H9 (cell line): ENCODE results near the gene SCAF11. TPM values are rescaled to one million over a fixed set of nuclear protein-coding genes. Genes with fewer than 3 reads are reported as not detected.

Experiments
- DNase-seq: peaks from one replicate; pipeline ENCODE4 v3.0.0-alpha.2; 2017
- H2AFZ ChIP-seq: one replicate; pipeline ENCODE4 v1.6.1; 2013; ENCODE audit warnings: mild to moderate bottlenecking, low read length, control low read depth, moderate library complexity
- H2AK5ac ChIP-seq: 2 replicates; pipeline ENCODE4 v1.6.1; 2013; ENCODE audit warnings: low read length, control low read depth, mixed read lengths; ENCODE audit not compliant: insufficient read length
- H2BK120ac ChIP-seq: one replicate; pipeline ENCODE4 v1.6.1; 2013; ENCODE audit warnings: low read depth, mild to moderate bottlenecking, low read length, control low read depth, inconsistent platforms; ENCODE audit not compliant: poor library complexity, severe bottlenecking
- H2BK12ac ChIP-seq: 2 replicates; pipeline ENCODE4 v1.6.1; 2013; ENCODE audit warnings: low read length, control low read depth, mixed read lengths, low read depth; ENCODE audit not compliant: insufficient read length
- H2BK15ac ChIP-seq: 2 replicates; pipeline ENCODE4 v1.6.1; 2013; ENCODE audit warnings: low read depth, low read length, control low read depth
- H2BK20ac ChIP-seq: one replicate; pipeline ENCODE4 v1.6.1; 2013; ENCODE audit warnings: low read depth, mild to moderate bottlenecking, low read length, control low read depth, inconsistent platforms; ENCODE audit not compliant: poor library complexity, severe bottlenecking
- H2BK5ac ChIP-seq: 2 replicates; pipeline ENCODE4 v1.6.1; 2013; ENCODE audit warnings: low read length, control low read depth, mixed read lengths; ENCODE audit not compliant: insufficient read length
- H3K14ac ChIP-seq: 2 replicates; pipeline ENCODE4 v1.6.1; 2013; ENCODE audit warnings: low read length, control low read depth; ENCODE audit not compliant: insufficient read depth
- H3K18ac ChIP-seq: 2 replicates; pipeline ENCODE4 v1.6.1; 2013; ENCODE audit warnings: low read depth, mild to moderate bottlenecking, mixed read lengths, low read length, control low read depth; ENCODE audit not compliant: insufficient read length
- H3K23ac ChIP-seq: 2 replicates; pipeline ENCODE4 v1.6.1; 2013; ENCODE audit warnings: low read length, control low read depth, mixed read lengths, low read depth; ENCODE audit not compliant: insufficient read length
- H3K23me2 ChIP-seq: 2 replicates; pipeline ENCODE4 v1.6.1; 2013; ENCODE audit warnings: low read depth, mild to moderate bottlenecking, mixed read lengths, low read length, control low read depth; ENCODE audit not compliant: insufficient read length, poor library complexity, severe bottlenecking
- H3K27ac ChIP-seq: 2 replicates; pipeline ENCODE4 v1.5.1; 2013; ENCODE audit warnings: low read length, control low read depth, mixed read lengths, low read depth; ENCODE audit not compliant: insufficient read length
- H3K27me3 ChIP-seq: 2 replicates; pipeline ENCODE4 v1.6.1; 2013; ENCODE audit warnings: low read length, control low read depth, inconsistent platforms; ENCODE audit not compliant: insufficient read depth
- H3K4ac ChIP-seq: 2 replicates; pipeline ENCODE4 v1.6.1; 2013; ENCODE audit warnings: low read depth, mild to moderate bottlenecking, control low read depth, inconsistent platforms, low read length, moderate library complexity
- H3K4me1 ChIP-seq: 2 replicates; pipeline ENCODE4 v1.6.1; 2013; ENCODE audit warnings: low read length, control low read depth, inconsistent platforms; ENCODE audit not compliant: insufficient read depth
- H3K4me2 ChIP-seq: 2 replicates; pipeline ENCODE4 v1.6.1; 2013; ENCODE audit warnings: low read length, control low read depth, mixed read lengths; ENCODE audit not compliant: insufficient read length, insufficient read depth
- H3K56ac ChIP-seq: 2 replicates; pipeline ENCODE4 v1.6.1; 2013; ENCODE audit warnings: low read depth, mild to moderate bottlenecking, mixed read lengths, low read length, control low read depth; ENCODE audit not compliant: insufficient read length
- H3K79me1 ChIP-seq: 2 replicates; pipeline ENCODE4 v1.6.1; 2013; ENCODE audit warnings: low read depth, mild to moderate bottlenecking, moderate library complexity, low read length, control low read depth, inconsistent platforms; ENCODE audit not compliant: insufficient read depth, poor library complexity, severe bottlenecking
- H3K79me2 ChIP-seq: 2 replicates; pipeline ENCODE4 v1.6.1; 2013; ENCODE audit warnings: low read length, control low read depth, inconsistent platforms; ENCODE audit not compliant: insufficient read depth
- H3K9ac ChIP-seq: 2 replicates; pipeline ENCODE4 v1.6.1; 2013; ENCODE audit warnings: low read length, control low read depth, mixed read lengths; ENCODE audit not compliant: insufficient read length; ENCODE audit errors: extremely low read depth
- H3K9me3 ChIP-seq: one replicate; pipeline ENCODE4 v1.6.1; 2013; ENCODE audit warnings: low read depth, low read length, inconsistent platforms; ENCODE audit not compliant: control insufficient read depth
- H3T11ph ChIP-seq: one replicate; pipeline ENCODE4 v1.6.1; 2013; ENCODE audit warnings: mild to moderate bottlenecking, low read length, control low read depth, inconsistent platforms
- H4K20me1 ChIP-seq: one replicate; pipeline ENCODE4 v1.6.1; 2013; ENCODE audit not compliant: control insufficient read depth, insufficient read length, insufficient read depth
- H4K5ac ChIP-seq: 2 replicates; pipeline ENCODE4 v1.6.1; 2013; ENCODE audit warnings: low read depth, mild to moderate bottlenecking, mixed read lengths, low read length, control low read depth; ENCODE audit not compliant: insufficient read length
- H4K8ac ChIP-seq: replicated peaks from 2 replicates; pipeline ENCODE4 v1.6.1; 2013; ENCODE audit warnings: low read length, control low read depth, mixed read lengths, low read depth; ENCODE audit not compliant: insufficient read length
- H4K91ac ChIP-seq: 2 replicates; pipeline ENCODE4 v1.6.1; 2013; ENCODE audit warnings: low read depth, mild to moderate bottlenecking, moderate library complexity, mixed read lengths, low read length, control low read depth; ENCODE audit not compliant: insufficient read length
- H3K27ac Mint-ChIP-seq, 3 experiments: 2 replicates in 2 of 3; 3 replicates in 1 of 3; pipeline ENCODE4 v1.8.0; 2020 to 2021; ENCODE audit warnings: mixed read lengths in 3 of 3, mild to moderate bottlenecking in 1 of 3, moderate library complexity in 1 of 3
- H3K27me3 Mint-ChIP-seq: 2 replicates; pipeline ENCODE4 v1.8.0; 2021; ENCODE audit warnings: low read depth, mild to moderate bottlenecking, moderate library complexity, mixed read lengths
- H3K36me3 Mint-ChIP-seq, 3 experiments: 2 replicates in 2 of 3; 3 replicates in 1 of 3; pipeline ENCODE4 v1.8.0; 2020 to 2021; ENCODE audit warnings: low read depth in 3 of 3, mixed read lengths in 3 of 3; ENCODE audit not compliant: insufficient read depth in 1 of 3
- H3K4me1 Mint-ChIP-seq, 2 experiments: 2 replicates each; pipeline ENCODE4 v1.8.0; 2020; ENCODE audit warnings: mixed read lengths in 2 of 2
- H3K4me3 Mint-ChIP-seq, 2 experiments: 2 replicates in 1 of 2; 3 replicates in 1 of 2; pipeline ENCODE4 v1.8.0; 2020 to 2021; ENCODE audit warnings: mild to moderate bottlenecking in 2 of 2, mixed read lengths in 2 of 2, moderate library complexity in 1 of 2
- H3K9me3 Mint-ChIP-seq, 2 experiments: 2 replicates in 1 of 2; 3 replicates in 1 of 2; pipeline ENCODE4 v1.8.0; 2020; ENCODE audit warnings: mild to moderate bottlenecking in 2 of 2, mixed read lengths in 2 of 2, moderate library complexity in 1 of 2
- WGBS: extraction: QIAGEN DNeasy Blood & Tissue Kit; methylation state at CpG from one replicate; pipeline ENCODE4 v1.1.7; 2013; ENCODE audit warnings: missing lambda C conversion rate, low lambda C conversion rate, mixed read lengths; ENCODE audit not compliant: insufficient read length; ENCODE audit errors: extremely low coverage; 5-methylcytosine and 5-hydroxymethylcytosine counted together
- total RNA-seq: library from RNA; stranded (reverse); gene quantifications from 2 replicates; pipeline ENCODE4 v1.2.1, GENCODE V29; 2021
- TF ChIP-seq, protein P1 (sequence below): fragments of 200-600 bp; sonication (generic); conservative IDR thresholded peaks from 3 replicates; pipeline ENCODE4 v1.8.0; 2021; ENCODE audit warnings: antibody characterized with exemption, mild to moderate bottlenecking

The SCAF11 gene
- total RNA-seq, 1 experiment from 2014 or later = 90.8 TPM

DNA sequence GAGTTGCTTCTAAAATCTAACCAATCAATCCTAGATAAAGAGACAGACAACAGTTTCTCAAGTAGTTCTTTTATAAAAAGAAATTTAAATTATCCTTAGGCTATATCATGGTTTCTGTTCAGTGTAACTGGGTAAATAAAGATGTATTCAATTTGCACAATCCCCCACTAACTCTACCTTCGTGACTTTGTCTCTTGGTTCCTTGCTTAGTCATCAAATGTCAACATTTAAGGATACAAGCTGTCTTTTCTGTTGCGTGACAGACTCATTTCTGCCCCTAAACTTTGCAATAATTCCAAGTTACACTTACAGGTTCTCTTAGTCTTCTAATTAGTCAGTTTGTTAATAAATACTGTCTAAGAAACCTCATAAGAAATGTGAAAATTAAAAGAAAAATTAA, 50.6 kb downstream of the SCAF11 start:
- no peak overlapping the region for H3K4me2 ChIP-seq

More for the DNA sequence above, 50.6 kb downstream of the SCAF11 start:
- Histone ChIP-seq H2BK5ac (no peak overlapping the region), H3K27me3 (no peaks in the 10 kb centered on the region), H3K9me3 (no peaks in the 10 kb centered on the region), H2BK20ac (no peak overlapping the region), H4K5ac (no peak overlapping the region), H3K56ac (no peak overlapping the region), H3K23ac (no peak overlapping the region), H3K79me1 (no peaks in the 10 kb centered on the region), H3K18ac (no peak overlapping the region), H3K4ac (no peak overlapping the region), H3K9ac (no peak overlapping the region), H2AK5ac (no peak overlapping the region), H2AFZ (no peak overlapping the region), H3K14ac (no peak overlapping the region), H2BK12ac (no peak overlapping the region), H3K4me1 (no peaks in the 10 kb centered on the region), H4K20me1 (no peaks in the 10 kb centered on the region), H3T11ph (no peak overlapping the region), H4K8ac (no peak overlapping the region), H2BK120ac (no peak overlapping the region), H4K91ac (no peak overlapping the region), H3K23me2 (no peaks in the 10 kb centered on the region), H3K79me2 (no peaks in the 10 kb centered on the region), H2BK15ac (no peak overlapping the region), H3K27ac (no peak overlapping the region)
- H3K9me3 Mint-ChIP-seq = no peaks in the 10 kb centered on the region
- TF ChIP-seq, protein P1, sequence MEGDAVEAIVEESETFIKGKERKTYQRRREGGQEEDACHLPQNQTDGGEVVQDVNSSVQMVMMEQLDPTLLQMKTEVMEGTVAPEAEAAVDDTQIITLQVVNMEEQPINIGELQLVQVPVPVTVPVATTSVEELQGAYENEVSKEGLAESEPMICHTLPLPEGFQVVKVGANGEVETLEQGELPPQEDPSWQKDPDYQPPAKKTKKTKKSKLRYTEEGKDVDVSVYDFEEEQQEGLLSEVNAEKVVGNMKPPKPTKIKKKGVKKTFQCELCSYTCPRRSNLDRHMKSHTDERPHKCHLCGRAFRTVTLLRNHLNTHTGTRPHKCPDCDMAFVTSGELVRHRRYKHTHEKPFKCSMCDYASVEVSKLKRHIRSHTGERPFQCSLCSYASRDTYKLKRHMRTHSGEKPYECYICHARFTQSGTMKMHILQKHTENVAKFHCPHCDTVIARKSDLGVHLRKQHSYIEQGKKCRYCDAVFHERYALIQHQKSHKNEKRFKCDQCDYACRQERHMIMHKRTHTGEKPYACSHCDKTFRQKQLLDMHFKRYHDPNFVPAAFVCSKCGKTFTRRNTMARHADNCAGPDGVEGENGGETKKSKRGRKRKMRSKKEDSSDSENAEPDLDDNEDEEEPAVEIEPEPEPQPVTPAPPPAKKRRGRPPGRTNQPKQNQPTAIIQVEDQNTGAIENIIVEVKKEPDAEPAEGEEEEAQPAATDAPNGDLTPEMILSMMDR = no peak
- H3K36me3 Mint-ChIP-seq = peaks cover 8 to 22% (median 17%) of the 10 kb centered on the region in 3 experiments; a peak in 6 of 7 replicates
- no peaks in the 10 kb centered on the region for H3K4me1 Mint-ChIP-seq
- DNase-seq = no peak
- H3K27me3 Mint-ChIP-seq = no peaks in the 10 kb centered on the region
- no peak overlapping the region for H3K27ac Mint-ChIP-seq
- no peak overlapping the region for H3K4me3 Mint-ChIP-seq
- no CpG with 5 or more reads among the region's 2 CpGs for WGBS
